PFSK-1 (cell line): Measurements from ENCODE around the gene MRPL39.

Source experiments
- FOXP2 ChIP-seq: optimal IDR thresholded peaks from 2 replicates; pipeline ENCODE3; 2011; ENCODE audit warnings: borderline replicate concordance, control low read depth, inconsistent platforms; ENCODE audit not compliant: insufficient read depth; ENCODE audit errors: extremely low read length, extremely low read depth
- POLR2AphosphoS5 ChIP-seq: IDR thresholded peaks from 2 replicates; pipeline ENCODE4 v1.6.1; 2012; ENCODE audit warnings: low read depth, mild to moderate bottlenecking, control low read depth, low read length, moderate library complexity
- SIN3A ChIP-seq: IDR thresholded peaks from 2 replicates; pipeline ENCODE4 v1.6.1; 2012; ENCODE audit warnings: mild to moderate bottlenecking, low read length, moderate library complexity, borderline replicate concordance; ENCODE audit not compliant: insufficient read depth
- TAF1 ChIP-seq: IDR thresholded peaks from 2 replicates; pipeline ENCODE4 v1.6.1; 2012; ENCODE audit warnings: low read length, control low read depth, borderline replicate concordance; ENCODE audit not compliant: insufficient read depth
- TF ChIP-seq, protein P1 (sequence below), 2 experiments: IDR thresholded peaks; 2 replicates each; pipeline versions ENCODE4 v1.6.1 to v1.8.0; 2011 to 2012; ENCODE audit warnings: low read depth in 2 of 2, low read length in 2 of 2, control low read depth in 1 of 2, inconsistent platforms in 1 of 2, mild to moderate bottlenecking in 1 of 2, moderate library complexity in 1 of 2; ENCODE audit not compliant: insufficient read depth in 1 of 2

DNA sequence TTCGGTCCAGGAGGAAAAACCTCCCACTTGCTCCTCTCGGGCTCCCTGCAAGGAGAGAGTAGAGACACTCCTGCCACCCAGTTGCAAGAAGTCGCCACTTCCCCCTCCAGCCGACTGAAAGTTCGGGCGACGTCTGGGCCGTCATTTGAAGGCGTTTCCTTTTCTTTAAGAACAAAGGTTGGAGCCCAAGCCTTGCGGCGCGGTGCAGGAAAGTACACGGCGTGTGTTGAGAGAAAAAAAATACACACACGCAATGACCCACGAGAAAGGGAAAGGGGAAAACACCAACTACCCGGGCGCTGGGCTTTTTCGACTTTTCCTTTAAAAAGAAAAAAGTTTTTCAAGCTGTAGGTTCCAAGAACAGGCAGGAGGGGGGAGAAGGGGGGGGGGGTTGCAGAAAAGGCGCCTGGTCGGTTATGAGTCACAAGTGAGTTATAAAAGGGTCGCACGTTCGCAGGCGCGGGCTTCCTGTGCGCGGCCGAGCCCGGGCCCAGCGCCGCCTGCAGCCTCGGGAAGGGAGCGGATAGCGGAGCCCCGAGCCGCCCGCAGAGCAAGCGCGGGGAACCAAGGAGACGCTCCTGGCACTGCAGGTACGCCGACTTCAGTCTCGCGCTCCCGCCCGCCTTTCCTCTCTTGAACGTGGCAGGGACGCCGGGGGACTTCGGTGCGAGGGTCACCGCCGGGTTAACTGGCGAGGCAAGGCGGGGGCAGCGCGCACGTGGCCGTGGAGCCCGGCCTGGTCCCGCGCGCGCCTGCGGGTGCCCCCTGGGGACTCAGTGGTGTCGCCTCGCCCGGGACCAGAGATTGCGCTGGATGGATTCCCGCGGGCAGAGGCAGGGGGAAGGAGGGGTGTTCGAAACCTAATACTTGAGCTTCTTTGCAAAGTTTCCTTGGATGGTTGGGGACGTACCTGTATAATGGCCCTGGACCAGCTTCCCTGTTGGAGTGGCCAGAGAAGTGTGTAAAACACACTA, 45.3 kb downstream of the MRPL39 start:
- TF ChIP-seq POLR2AphosphoS5: no peak
- TF ChIP-seq TAF1: no peak
- TF ChIP-seq, protein P1, sequence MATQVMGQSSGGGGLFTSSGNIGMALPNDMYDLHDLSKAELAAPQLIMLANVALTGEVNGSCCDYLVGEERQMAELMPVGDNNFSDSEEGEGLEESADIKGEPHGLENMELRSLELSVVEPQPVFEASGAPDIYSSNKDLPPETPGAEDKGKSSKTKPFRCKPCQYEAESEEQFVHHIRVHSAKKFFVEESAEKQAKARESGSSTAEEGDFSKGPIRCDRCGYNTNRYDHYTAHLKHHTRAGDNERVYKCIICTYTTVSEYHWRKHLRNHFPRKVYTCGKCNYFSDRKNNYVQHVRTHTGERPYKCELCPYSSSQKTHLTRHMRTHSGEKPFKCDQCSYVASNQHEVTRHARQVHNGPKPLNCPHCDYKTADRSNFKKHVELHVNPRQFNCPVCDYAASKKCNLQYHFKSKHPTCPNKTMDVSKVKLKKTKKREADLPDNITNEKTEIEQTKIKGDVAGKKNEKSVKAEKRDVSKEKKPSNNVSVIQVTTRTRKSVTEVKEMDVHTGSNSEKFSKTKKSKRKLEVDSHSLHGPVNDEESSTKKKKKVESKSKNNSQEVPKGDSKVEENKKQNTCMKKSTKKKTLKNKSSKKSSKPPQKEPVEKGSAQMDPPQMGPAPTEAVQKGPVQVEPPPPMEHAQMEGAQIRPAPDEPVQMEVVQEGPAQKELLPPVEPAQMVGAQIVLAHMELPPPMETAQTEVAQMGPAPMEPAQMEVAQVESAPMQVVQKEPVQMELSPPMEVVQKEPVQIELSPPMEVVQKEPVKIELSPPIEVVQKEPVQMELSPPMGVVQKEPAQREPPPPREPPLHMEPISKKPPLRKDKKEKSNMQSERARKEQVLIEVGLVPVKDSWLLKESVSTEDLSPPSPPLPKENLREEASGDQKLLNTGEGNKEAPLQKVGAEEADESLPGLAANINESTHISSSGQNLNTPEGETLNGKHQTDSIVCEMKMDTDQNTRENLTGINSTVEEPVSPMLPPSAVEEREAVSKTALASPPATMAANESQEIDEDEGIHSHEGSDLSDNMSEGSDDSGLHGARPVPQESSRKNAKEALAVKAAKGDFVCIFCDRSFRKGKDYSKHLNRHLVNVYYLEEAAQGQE (IDR thresholded peaks at IDR 0.05; ENCODE audit: insufficient read depth in 1 of 2, low read depth in 2 of 2, low read length in 2 of 2): no peak
- TF ChIP-seq SIN3A: no peak
- TF ChIP-seq FOXP2: no peak
